ENCODE measurements around the gene RAB4B. TPM values are rescaled to one million over a fixed set of nuclear protein-coding genes. Genes with fewer than 3 reads are reported as not detected.

RAB4B gene
- polyA plus RNA-seq, 1 experiment: 25.4 TPM

GRCh38 chr19:40752257-40752781 lies 25.7 kb upstream of the RAB4B start:
- no peak for TF ChIP-seq CTCF (IDR thresholded peaks at IDR 0.05; ENCODE audit: insufficient read depth, low read depth, low read length)
- Histone ChIP-seq H3K27me3 (ENCODE audit: control insufficient read depth, insufficient read depth, low read length) (no peaks in the 10 kb centered on the region), H3K4me3 (ENCODE audit: low read depth, low read length) (peak overlapping the region; percentile 72), H3K36me3 (ENCODE audit: control insufficient read depth, insufficient read depth, low read length) (peaks cover 4% of the 10 kb centered on the region)
- ChIA-PET POLR2A (no interaction called here), CTCF (interaction anchor here (1.2 kb wide), 1 partner anchor 26 kb away, joined by 3 read pairs; the partner anchor contains the start of gene RAB4B)
- DNase-seq (ENCODE audit: low read depth): no peak

DNA sequence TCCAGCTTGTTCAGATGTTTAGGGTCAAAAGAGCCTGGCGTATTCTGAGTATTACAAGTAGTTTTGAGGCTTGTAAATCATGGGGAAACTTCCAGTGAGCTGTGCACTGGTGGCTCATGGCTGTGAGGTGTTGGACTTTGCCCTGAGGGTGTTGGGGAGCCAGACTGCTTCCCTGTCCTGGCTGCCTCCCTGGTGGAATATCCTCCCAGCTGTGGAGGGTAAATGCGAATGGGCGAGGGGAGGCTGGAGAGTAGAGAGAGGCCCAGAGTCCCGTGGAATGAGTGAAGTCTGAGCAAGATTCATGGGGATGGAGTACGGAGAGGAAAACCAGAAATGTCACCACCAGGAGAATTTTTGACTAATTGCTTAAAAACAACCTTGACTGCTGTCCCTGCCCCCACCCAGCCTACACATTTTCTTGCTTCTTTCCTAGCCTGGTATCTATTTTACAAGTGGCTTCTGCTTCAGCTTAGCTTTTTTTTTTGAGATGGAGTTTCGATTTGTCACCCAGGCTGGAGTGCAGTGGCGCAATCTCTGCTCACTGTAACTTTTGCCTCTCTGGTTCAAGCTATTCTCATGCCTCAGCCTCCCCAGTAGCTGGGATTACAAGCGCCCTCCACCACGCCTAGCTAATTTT lies 23.3 kb upstream of the RAB4B start:
- POLR2A ChIA-PET: interaction anchor here (0.6 to 1.5 kb wide), 2 partner anchors 23 to 24 kb away, joined by 4 to 7 read pairs; partner anchors contain the start of gene RAB4B
- CTCF ChIA-PET: interaction anchor here (1.4 kb wide), 2 partner anchors 32 to 52 kb away, joined by 4 read pairs; no protein-coding TSS in a partner anchor
- no peak for DNase-seq (ENCODE audit: low read depth)
- Histone ChIP-seq H3K36me3 (ENCODE audit: control insufficient read depth, insufficient read depth, low read length) (peaks cover 10% of the 10 kb centered on the region), H3K27me3 (ENCODE audit: control insufficient read depth, insufficient read depth, low read length) (no peaks in the 10 kb centered on the region), H3K4me3 (ENCODE audit: low read depth, low read length) (no peak overlapping the region)
- TF ChIP-seq CTCF (IDR thresholded peaks at IDR 0.05; ENCODE audit: insufficient read depth, low read depth, low read length): no peak

DNA sequence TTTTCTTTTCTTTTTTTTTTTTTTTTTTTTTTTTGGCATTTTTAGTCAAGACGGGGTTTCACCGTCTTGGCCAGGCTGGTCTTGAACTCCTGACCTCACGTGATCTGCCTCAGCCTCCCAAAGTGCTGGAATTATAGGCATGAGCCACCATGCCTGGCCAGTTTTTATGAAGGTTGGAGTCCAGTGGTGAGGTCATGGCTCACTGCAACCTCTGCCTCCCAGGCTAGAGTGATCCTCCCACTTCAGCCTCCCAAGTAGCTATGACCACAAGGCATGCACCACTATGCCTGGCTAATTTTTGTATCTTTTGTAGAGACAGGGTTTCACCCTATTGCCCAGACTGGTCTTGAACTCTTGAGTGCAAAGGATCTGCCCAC lies 22.8 kb upstream of the RAB4B start:
- no peak for DNase-seq (ENCODE audit: low read depth)
- Histone ChIP-seq H3K36me3 (ENCODE audit: control insufficient read depth, insufficient read depth, low read length) (peaks cover 13% of the 10 kb centered on the region), H3K27me3 (ENCODE audit: control insufficient read depth, insufficient read depth, low read length) (no peaks in the 10 kb centered on the region), H3K4me3 (ENCODE audit: low read depth, low read length) (no peak overlapping the region)
- CTCF ChIA-PET: interaction anchor here (0.7 to 1.4 kb wide), 2 partner anchors 13 to 32 kb away, joined by 3 to 4 read pairs; no protein-coding TSS in a partner anchor
- no peak for TF ChIP-seq CTCF (IDR thresholded peaks at IDR 0.05; ENCODE audit: insufficient read depth, low read depth, low read length)
- POLR2A ChIA-PET: interaction anchor here (0.6 to 1.5 kb wide), 2 partner anchors 23 to 24 kb away, joined by 4 to 7 read pairs; partner anchors contain the start of gene RAB4B

DNA sequence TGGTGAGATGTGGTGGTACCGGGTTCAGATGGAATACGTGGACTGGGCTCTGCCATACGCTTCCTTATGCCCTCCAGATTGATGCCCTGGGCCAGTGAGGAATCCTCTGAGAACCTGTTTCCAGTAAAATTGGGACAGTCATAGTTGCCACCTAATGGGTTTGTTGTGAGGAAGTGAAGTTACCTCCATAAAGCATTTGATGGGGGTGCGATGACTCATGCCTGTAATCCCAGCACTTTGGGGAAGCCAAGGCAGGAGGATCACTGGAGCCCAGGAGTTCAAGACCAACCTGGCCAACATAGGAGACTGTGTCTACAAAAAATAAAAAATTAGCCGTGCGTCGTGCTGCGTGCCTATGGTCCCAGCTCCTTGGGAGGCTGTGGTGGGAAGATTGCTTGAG lies 22.3 kb upstream of the RAB4B start:
- no peaks in the 10 kb centered on the region for H3K27me3 ChIP-seq (ENCODE audit: control insufficient read depth, insufficient read depth, low read length)

More for the DNA sequence above, 22.3 kb upstream of the RAB4B start:
- H3K36me3 ChIP-seq (ENCODE audit: control insufficient read depth, insufficient read depth, low read length): peaks cover 14% of the 10 kb centered on the region
- POLR2A ChIA-PET: no interaction called here
- no peak overlapping the region for H3K4me3 ChIP-seq (ENCODE audit: low read depth, low read length)
- CTCF ChIA-PET: interaction anchor here (0.6 to 0.7 kb wide), 2 partner anchors 12 to 394 kb away, joined by 3 read pairs; no protein-coding TSS in a partner anchor
- no peak for DNase-seq (ENCODE audit: low read depth)
- TF ChIP-seq CTCF (IDR thresholded peaks at IDR 0.05; ENCODE audit: insufficient read depth, low read depth, low read length): no peak
